Measurements from ENCODE around the gene RBM15B. TPM values are rescaled to one million over a fixed set of nuclear protein-coding genes. Genes with fewer than 3 reads are reported as not detected.

RBM15B gene
- total RNA-seq, 1 experiment from 2014 or later: 61.1 TPM

DNA sequence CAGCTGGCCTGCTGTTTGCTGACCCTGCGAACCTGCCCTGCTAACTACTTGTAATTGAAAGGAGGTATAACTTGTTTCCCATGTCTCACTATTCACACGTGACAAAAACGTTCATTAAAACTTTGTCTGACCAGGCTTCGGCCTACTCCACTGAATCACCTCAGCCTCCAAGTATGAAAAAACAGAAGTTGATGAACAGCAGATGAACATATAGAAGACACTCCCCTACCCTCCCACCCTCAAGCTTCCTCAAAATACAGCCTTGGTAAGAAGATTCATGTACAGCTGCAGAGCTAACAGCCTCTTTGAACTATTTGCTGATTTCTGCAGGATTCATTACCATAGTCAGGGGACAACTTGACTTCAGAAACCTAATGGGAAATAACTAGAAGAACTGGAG, 10.7 kb downstream of the RBM15B start:
- Histone ChIP-seq H3K23me2 (ENCODE audit: insufficient read length, low read depth, low read length, poor library complexity, severe bottlenecking) (no peaks in the 10 kb centered on the region), H3K18ac (ENCODE audit: insufficient read length, low read depth, low read length) (no peak overlapping the region), H3K56ac (ENCODE audit: insufficient read length, low read depth, low read length) (no peak overlapping the region), H3K14ac (ENCODE audit: insufficient read depth, low read length) (no peak overlapping the region), H3K9ac (ENCODE audit: extremely low read depth, insufficient read length, low read length) (no peak overlapping the region), H3K79me1 (ENCODE audit: insufficient read depth, low read depth, low read length, poor library complexity, severe bottlenecking) (no peaks in the 10 kb centered on the region), H2BK20ac (ENCODE audit: low read depth, low read length, poor library complexity, severe bottlenecking) (no peak overlapping the region), H4K8ac (replicated peaks; ENCODE audit: insufficient read length, low read depth, low read length) (no peak overlapping the region), H4K91ac (ENCODE audit: insufficient read length, low read depth, low read length) (no peak overlapping the region), H3K27me3 (ENCODE audit: insufficient read depth, low read length) (no peaks in the 10 kb centered on the region), H3K4me1 (ENCODE audit: insufficient read depth, low read length) (no peaks in the 10 kb centered on the region), H2BK120ac (ENCODE audit: low read depth, low read length, poor library complexity, severe bottlenecking) (no peak overlapping the region), H3K4me2 (ENCODE audit: insufficient read depth, insufficient read length, low read length) (no peak overlapping the region), H3K23ac (ENCODE audit: insufficient read length, low read depth, low read length) (no peak overlapping the region), H4K20me1 (ENCODE audit: control insufficient read depth, insufficient read depth, insufficient read length) (no peaks in the 10 kb centered on the region), H2BK15ac (ENCODE audit: low read depth, low read length) (no peak overlapping the region), H2AK5ac (ENCODE audit: insufficient read length, low read length) (no peak overlapping the region), H3T11ph (ENCODE audit: low read length) (no peak overlapping the region), H2BK12ac (ENCODE audit: insufficient read length, low read depth, low read length) (no peak overlapping the region), H4K5ac (ENCODE audit: insufficient read length, low read depth, low read length) (no peak overlapping the region), H3K27ac (ENCODE audit: insufficient read length, low read depth, low read length) (no peak overlapping the region), H3K9me3 (ENCODE audit: control insufficient read depth, low read depth, low read length) (no peaks in the 10 kb centered on the region), H3K79me2 (ENCODE audit: insufficient read depth, low read length) (no peaks in the 10 kb centered on the region), H3K4ac (ENCODE audit: low read depth, low read length) (no peak overlapping the region), H2AFZ (ENCODE audit: low read length) (no peak overlapping the region), H2BK5ac (ENCODE audit: insufficient read length, low read length) (no peak overlapping the region)
- peaks cover 8 to 55% (median 25%) of the 10 kb centered on the region in 3 experiments; a peak in 6 of 7 replicates for H3K36me3 Mint-ChIP-seq (ENCODE audit: insufficient read depth in 1 of 3, low read depth in 3 of 3)
- DNase-seq: no peak
- H3K9me3 Mint-ChIP-seq: no peaks in the 10 kb centered on the region
- H3K27ac Mint-ChIP-seq: no peak overlapping the region
- TF ChIP-seq, protein P1, sequence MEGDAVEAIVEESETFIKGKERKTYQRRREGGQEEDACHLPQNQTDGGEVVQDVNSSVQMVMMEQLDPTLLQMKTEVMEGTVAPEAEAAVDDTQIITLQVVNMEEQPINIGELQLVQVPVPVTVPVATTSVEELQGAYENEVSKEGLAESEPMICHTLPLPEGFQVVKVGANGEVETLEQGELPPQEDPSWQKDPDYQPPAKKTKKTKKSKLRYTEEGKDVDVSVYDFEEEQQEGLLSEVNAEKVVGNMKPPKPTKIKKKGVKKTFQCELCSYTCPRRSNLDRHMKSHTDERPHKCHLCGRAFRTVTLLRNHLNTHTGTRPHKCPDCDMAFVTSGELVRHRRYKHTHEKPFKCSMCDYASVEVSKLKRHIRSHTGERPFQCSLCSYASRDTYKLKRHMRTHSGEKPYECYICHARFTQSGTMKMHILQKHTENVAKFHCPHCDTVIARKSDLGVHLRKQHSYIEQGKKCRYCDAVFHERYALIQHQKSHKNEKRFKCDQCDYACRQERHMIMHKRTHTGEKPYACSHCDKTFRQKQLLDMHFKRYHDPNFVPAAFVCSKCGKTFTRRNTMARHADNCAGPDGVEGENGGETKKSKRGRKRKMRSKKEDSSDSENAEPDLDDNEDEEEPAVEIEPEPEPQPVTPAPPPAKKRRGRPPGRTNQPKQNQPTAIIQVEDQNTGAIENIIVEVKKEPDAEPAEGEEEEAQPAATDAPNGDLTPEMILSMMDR (conservative IDR thresholded peaks at IDR 0.05): no peak
- H3K4me3 Mint-ChIP-seq: no peak overlapping the region
- WGBS (ENCODE audit: extremely low coverage, insufficient read length, low lambda C conversion rate): no CpG with 5 or more reads among the region's 4 CpGs
- H3K27me3 Mint-ChIP-seq (ENCODE audit: low read depth): no peaks in the 10 kb centered on the region
- H3K4me1 Mint-ChIP-seq: peaks cover 8 to 11% of the 10 kb centered on the region in 2 experiments
